Esophagus (tissue), 2 donors: ENCODE measurements around the gene HEATR5A. TPM values are rescaled to one million over a fixed set of nuclear protein-coding genes. Genes with fewer than 3 reads are reported as not detected.
"Not testable (repeated sequence)": the region's sequence is repeated elsewhere in the genome, so short reads cannot be mapped to it uniquely, and the experiment has no call there.

Source experiments
- H3K27ac ChIP-seq, 2 donors: one replicate each; pipeline ENCODE4 v1.5.1; 2013; ENCODE audit warnings: low read depth in 2 of 2, mild to moderate bottlenecking in 2 of 2, inconsistent platforms in 1 of 2, low read length in 1 of 2, moderate library complexity in 1 of 2
- H3K27me3 ChIP-seq, 2 donors: one replicate each; pipeline ENCODE4 v1.6.1; 2013; ENCODE audit warnings: low read length in 2 of 2, control low read depth in 1 of 2, mild to moderate bottlenecking in 1 of 2; ENCODE audit not compliant: insufficient read depth in 2 of 2, control insufficient read depth in 1 of 2
- H3K36me3 ChIP-seq, 2 donors: one replicate each; pipeline ENCODE4 v1.6.1; 2013; ENCODE audit warnings: low read length in 1 of 2; ENCODE audit not compliant: control insufficient read depth in 2 of 2, insufficient read depth in 2 of 2
- H3K4me1 ChIP-seq, 2 donors: one replicate each; pipeline ENCODE4 v1.6.1; 2013; ENCODE audit warnings: low read length in 1 of 2; ENCODE audit not compliant: control insufficient read depth in 2 of 2, insufficient read depth in 2 of 2
- H3K4me3 ChIP-seq, 2 donors: one replicate each; pipeline ENCODE4 v1.5.1; 2013; ENCODE audit warnings: low read length in 2 of 2, mild to moderate bottlenecking in 2 of 2, low read depth in 1 of 2, moderate library complexity in 1 of 2
- H3K9me3 ChIP-seq, 2 donors: one replicate each; pipeline ENCODE4 v1.6.1; 2013; ENCODE audit warnings: mild to moderate bottlenecking in 2 of 2, low read depth in 1 of 2, low read length in 1 of 2, moderate library complexity in 1 of 2; ENCODE audit not compliant: control insufficient read depth in 2 of 2, insufficient read depth in 1 of 2
- WGBS, 2 donors: extraction: QIAGEN DNeasy Blood & Tissue Kit; methylation state at CpG; one replicate each; pipeline ENCODE4 v1.1.7; 2013; 5-methylcytosine and 5-hydroxymethylcytosine counted together
- polyA plus RNA-seq, 2 donors: library from polyadenylated mRNA; stranded (reverse); fragments of 200-250 nt; gene quantifications; one replicate each; pipeline ENCODE4 v1.2.3, GENCODE V29; 2013
- donor health status: healthy with polysubstance abuse.
- donor health status: Bipolar disorder and iron deficiency.

Gene HEATR5A
- polyA plus RNA-seq, 2 donors = 6.2 to 8.9 TPM

DNA sequence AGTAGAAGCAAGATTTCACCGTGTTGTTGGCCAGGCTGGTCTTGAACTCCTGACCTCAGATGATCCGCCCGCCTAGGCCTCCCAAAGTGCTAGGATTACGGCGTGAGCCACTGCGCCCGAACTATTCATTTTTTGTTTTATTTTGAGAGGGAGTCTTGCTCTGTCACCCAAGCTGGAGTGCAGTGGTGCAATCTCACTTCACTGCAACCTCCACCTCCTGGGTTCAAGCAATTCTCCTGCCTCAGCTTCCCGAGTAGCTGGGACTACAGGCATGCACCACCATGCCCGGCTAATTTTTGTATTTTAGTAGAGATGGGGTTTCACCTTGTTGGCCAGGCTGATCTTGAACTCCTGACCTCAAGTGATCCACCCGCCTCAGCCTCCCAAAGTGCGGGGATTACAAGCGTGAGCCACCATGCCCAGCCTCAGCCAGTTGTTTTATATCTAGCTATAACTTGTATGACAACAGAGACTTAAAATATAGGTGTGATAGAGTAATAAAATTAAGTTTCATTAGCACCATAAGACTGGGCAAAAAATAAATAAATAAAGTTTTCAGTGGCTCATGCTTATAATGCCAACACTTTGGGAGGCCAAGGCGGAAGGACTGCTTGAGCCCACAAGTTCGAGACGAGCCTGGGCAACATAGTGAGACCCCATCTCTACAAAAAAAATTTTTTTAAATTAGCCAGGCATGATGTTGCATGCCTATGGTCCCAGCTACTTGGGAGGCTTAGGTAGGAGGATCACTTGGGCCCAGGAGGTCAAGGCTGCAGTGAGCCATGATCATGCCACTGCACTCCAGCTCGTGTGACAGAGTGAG lies 41.0 kb downstream of the HEATR5A start:
- not testable (repeated sequence) for H3K27ac ChIP-seq, H3K27me3 ChIP-seq, H3K4me1 ChIP-seq, H3K9me3 ChIP-seq, H3K36me3 ChIP-seq, H3K4me3 ChIP-seq
- WGBS, 2 donors = 96 to 97% methylated on average over 16 of the region's 16 CpGs

DNA sequence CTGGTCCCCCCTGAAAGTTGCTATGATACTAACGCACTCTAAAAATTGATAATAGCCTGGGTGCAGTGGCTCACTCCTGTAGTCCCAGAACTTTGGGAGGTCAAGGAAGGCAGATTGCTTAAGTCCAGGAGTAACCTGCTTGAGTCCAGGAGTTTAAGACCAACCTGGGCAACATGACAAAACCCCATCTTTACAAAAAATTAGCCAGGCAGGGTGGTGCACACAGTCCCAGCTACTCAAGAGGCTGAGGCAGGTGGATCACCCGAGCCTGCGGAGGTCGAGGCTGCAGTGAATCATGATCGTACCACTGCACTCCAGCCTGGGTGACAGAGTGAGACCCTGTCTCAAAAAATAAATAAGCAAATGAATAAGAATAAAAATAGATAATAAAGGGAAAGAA lies 42.9 kb downstream of the HEATR5A start:
- H3K9me3 ChIP-seq = no peaks in the 10 kb centered on the region
- no peaks in the 10 kb centered on the region for H3K27me3 ChIP-seq
- no peak overlapping the region for H3K27ac ChIP-seq
- 96 to 98% methylated on average over 5 of the region's 5 CpGs for WGBS, 2 donors
- H3K4me1 ChIP-seq = no peaks in the 10 kb centered on the region
- no peak overlapping the region for H3K4me3 ChIP-seq
- peaks cover 0 to 2% of the 10 kb centered on the region in 2 donors for H3K36me3 ChIP-seq

DNA sequence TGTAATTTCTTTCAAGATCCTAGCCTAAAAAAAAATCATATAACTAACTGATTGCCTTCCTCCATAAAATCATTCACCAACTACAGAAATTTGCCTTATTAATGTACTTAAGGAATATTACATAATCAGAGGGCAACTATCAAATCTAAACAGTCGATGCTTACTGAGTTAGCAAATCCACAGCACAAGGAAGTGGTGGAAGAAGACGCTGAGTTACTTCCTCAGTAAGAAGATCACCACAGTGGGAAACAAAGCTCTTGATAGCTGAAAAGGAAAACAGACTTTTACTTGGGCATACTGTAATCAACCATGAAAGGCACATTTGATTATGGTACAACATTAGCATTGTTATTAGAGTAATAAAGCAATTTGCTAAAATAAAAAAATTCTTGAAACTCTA lies 48.7 kb downstream of the HEATR5A start:
- Histone ChIP-seq H3K4me3 (no peak overlapping the region), H3K36me3 (peaks cover 2 to 5% of the 10 kb centered on the region in 2 donors), H3K27ac (no peak overlapping the region), H3K27me3 (no peaks in the 10 kb centered on the region), H3K4me1 (no peaks in the 10 kb centered on the region), H3K9me3 (no peaks in the 10 kb centered on the region)
- WGBS, 2 donors = 53 to 58% methylated on average over 2 of the region's 2 CpGs

DNA sequence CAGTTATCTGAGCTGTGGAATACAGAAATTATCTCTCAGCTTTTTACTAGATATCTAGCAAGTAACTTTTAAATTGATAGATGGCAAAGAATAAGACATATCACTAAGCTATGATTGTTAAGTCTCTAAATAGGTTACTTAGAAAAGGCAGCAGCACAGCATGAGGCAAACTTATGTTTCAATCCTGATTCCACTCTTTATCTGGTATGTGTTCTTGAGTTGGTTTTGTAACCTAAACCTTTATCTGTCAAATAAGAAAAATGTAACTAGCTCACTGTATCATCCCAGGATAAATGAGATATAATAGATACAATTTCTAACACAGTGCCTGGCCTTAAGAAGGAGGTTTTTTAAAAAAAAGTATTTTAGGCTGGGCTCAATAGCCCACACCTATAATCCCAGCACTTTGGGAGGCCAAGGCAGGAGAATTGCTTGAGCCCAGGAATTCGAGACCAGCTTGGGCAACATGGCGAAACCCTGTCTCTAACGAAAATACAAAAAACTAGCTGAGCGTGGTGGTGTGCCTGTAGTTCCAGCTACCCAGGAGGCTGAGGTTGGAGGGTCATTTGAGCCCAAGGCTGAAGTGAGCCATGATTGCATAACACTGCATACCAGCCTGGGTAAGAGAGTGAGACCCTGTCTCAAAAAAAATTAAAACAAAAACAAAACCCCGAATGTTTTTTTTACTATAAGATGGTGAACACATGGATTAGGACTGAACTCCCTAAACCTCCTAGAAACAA lies 56.8 kb downstream of the HEATR5A start:
- H3K9me3 ChIP-seq = no peaks in the 10 kb centered on the region
- no peak overlapping the region for H3K4me3 ChIP-seq
- WGBS, 2 donors = 84 to 91% methylated on average over 5 of the region's 5 CpGs
- H3K27ac ChIP-seq = no peak overlapping the region
- H3K27me3 ChIP-seq = no peaks in the 10 kb centered on the region
- H3K4me1 ChIP-seq = no peaks in the 10 kb centered on the region
- H3K36me3 ChIP-seq = no peaks in the 10 kb centered on the region

DNA sequence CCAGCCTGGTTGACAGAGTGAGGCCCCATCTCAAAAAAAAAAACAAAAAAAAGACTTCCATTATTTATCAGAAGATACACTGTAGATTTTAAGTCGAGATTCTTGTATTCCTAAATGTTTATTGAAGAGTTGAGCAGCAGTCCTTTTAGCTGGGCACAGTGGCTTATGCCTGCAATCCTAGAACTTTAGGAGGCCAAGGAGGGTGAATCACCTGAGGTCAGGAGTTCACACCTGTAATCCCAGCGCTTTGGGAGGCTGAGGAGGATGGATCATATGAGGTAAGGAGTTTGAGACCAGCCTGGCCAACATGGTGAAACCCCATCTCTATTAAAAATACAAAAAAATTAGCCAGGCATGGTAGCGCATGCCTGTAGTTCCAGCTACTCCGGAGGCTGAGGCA lies 57.6 kb downstream of the HEATR5A start:
- peaks cover 0 to 3% of the 10 kb centered on the region in 2 donors for H3K36me3 ChIP-seq
- H3K9me3 ChIP-seq = no peaks in the 10 kb centered on the region
- no peaks in the 10 kb centered on the region for H3K27me3 ChIP-seq
- WGBS, 2 donors = 86 to 90% methylated on average over 4 of the region's 4 CpGs
- H3K4me1 ChIP-seq = no peaks in the 10 kb centered on the region
- no peak overlapping the region for H3K4me3 ChIP-seq
- H3K27ac ChIP-seq = no peak overlapping the region

DNA sequence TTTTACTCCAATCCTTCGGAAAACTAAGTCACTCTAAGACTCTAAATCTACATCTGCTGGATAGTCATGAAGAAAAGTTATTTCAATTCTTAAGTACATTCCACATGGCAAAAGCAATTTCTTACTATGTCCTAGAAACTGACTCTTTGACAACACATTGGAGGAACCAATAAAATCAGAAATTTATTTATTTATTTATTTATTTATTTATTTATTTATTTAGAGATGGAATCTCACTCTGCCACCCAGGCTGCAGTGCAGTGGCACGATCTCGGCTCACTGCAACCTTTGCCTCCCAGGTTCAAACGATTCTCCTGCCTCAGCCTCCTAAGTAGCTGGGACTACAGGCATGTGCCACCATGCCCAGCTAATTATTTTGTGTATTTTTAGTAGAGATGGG lies 58.6 kb downstream of the HEATR5A start:
- not testable (repeated sequence) for H3K9me3 ChIP-seq, H3K27ac ChIP-seq, H3K36me3 ChIP-seq, H3K4me1 ChIP-seq, H3K27me3 ChIP-seq, H3K4me3 ChIP-seq
- WGBS, 2 donors = 91 to 92% methylated on average over 4 of the region's 4 CpGs

DNA sequence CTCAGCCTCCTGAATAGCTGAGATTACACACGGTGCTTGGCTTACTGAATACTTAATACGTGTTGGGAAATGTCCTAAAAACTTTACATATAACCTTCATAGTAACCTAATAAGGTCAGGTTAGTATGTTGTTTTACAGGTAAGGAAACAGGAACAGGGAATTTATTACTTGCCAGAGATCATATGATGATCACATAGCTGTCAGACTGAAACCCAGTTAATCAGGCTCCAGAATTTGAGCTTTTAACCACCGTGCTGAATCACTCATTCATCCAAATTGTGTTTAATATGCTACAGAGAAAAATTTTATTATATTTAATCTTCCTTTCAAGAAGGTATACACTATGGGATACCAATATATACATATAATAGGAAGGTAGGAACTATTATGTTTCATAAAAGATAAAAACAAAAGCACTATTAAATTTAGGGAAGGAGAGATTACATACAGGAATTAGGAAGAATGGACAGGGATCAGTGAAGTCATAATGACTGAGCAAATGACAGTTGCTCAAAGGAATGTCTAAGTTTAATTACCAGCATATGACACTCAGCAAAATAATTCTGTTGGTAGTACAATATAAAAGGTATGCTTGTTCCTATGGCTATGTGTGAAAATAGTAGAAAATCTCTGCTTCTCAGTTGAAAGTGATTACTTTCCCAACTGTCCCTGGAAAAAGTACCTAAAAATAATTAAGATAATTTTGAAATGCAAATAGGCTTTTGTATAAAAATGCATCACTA lies 59.3 kb downstream of the HEATR5A start:
- 77% methylated on average over 3 of the region's 3 CpGs for WGBS, 2 donors
- Histone ChIP-seq H3K36me3 (peaks cover 0 to 4% of the 10 kb centered on the region in 2 donors), H3K27ac (peak overlapping the region in 1 of 2 donors; percentile 47), H3K4me1 (no peaks in the 10 kb centered on the region), H3K27me3 (no peaks in the 10 kb centered on the region), H3K4me3 (no peak overlapping the region), H3K9me3 (no peaks in the 10 kb centered on the region)

DNA sequence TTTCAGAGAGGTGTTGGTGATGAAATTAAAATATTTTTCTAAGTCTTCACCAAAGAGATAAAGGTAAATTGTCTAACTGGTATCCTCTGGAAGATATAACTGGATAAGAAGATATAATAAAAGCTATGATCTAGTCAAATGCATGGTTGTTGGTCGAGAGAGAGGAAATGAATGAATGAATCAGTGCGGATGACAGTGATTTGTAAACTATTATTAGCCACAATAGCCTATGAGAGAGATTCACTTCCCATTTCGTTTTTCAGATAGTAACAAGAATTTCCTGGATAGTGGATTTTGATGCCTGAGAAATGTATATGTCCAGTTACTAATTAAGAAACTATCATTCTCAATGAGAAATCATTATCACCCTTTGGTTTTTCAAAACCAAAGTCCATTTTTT lies 63.1 kb downstream of the HEATR5A start:
- WGBS, 2 donors = 69 to 71% methylated on average over 3 of the region's 3 CpGs
- H3K9me3 ChIP-seq = no peaks in the 10 kb centered on the region
- no peaks in the 10 kb centered on the region for H3K4me1 ChIP-seq

DNA sequence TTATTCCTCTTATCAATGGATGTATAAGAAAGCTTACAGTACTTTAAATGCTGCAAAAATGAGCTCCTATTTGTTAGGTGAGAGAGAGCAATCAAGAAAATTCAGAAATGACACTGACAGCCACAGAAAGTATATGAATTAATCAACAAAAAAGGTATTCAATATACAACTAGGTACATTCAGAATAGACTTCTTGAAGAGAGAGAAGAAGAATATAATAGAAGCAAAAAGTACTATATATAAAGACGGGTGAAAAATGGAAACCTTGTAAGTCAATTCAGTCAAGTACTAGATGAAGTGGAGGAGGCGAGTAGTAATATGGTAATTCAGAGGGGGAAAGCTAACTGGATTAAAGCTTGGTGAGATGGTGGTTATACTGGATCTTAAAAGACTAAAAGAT lies 74.3 kb downstream of the HEATR5A start:
- Histone ChIP-seq H3K27ac (no peak overlapping the region), H3K9me3 (no peaks in the 10 kb centered on the region), H3K4me3 (no peak overlapping the region), H3K27me3 (no peaks in the 10 kb centered on the region), H3K36me3 (peaks cover 0 to 2% of the 10 kb centered on the region in 2 donors), H3K4me1 (no peaks in the 10 kb centered on the region)
- 96 to 97% methylated on average over 2 of the region's 2 CpGs for WGBS, 2 donors

More for the DNA sequence above, 63.1 kb downstream of the HEATR5A start:
- H3K27ac ChIP-seq = no peak overlapping the region
- no peak overlapping the region for H3K4me3 ChIP-seq
- H3K27me3 ChIP-seq = no peaks in the 10 kb centered on the region
- peaks cover 3 to 4% of the 10 kb centered on the region in 2 donors for H3K36me3 ChIP-seq
